ENCODE results near the gene GRN.

DNA sequence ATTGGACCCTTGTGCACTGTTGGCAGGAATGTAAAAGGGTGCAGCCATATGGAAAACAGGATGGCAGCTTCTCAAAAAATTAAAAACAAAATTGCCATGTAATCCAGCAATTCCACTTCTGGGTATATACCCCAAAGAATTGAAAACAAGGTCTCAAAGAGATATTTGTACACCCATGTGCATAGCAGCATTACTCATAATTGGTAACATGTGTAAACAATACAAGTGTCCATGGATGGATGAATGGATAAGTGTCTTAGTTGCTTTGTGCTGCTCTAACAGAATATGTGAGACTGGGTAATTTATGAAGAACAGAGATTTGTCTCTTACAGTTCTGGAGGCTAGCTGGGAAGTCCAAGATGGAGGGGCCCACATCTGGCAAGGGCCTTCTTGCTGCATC is 40.5 kb upstream of the GRN start:
- TF ChIP-seq, protein P1, sequence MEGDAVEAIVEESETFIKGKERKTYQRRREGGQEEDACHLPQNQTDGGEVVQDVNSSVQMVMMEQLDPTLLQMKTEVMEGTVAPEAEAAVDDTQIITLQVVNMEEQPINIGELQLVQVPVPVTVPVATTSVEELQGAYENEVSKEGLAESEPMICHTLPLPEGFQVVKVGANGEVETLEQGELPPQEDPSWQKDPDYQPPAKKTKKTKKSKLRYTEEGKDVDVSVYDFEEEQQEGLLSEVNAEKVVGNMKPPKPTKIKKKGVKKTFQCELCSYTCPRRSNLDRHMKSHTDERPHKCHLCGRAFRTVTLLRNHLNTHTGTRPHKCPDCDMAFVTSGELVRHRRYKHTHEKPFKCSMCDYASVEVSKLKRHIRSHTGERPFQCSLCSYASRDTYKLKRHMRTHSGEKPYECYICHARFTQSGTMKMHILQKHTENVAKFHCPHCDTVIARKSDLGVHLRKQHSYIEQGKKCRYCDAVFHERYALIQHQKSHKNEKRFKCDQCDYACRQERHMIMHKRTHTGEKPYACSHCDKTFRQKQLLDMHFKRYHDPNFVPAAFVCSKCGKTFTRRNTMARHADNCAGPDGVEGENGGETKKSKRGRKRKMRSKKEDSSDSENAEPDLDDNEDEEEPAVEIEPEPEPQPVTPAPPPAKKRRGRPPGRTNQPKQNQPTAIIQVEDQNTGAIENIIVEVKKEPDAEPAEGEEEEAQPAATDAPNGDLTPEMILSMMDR (IDR thresholded peaks at IDR 0.05): no peak
- no peak for TF ChIP-seq POLR2A (IDR thresholded peaks at IDR 0.05)
